KOPT-K1 (cell line): Measurements from ENCODE around the gene TM9SF4.

ENCODE experiments used
- H3K27ac ChIP-seq: fragments of 200-600 bp; sonication (generic); 2 replicates; pipeline ENCODE4 v1.5.1; 2016; ENCODE audit warnings: antibody characterized with exemption, mild to moderate bottlenecking, low read depth, low read length; ENCODE audit not compliant: poor library complexity, severe bottlenecking
- H3K36me3 ChIP-seq: fragments of 200-600 bp; sonication (generic); 2 replicates; pipeline ENCODE4 v1.5.1; 2017; ENCODE audit warnings: antibody characterized with exemption, mild to moderate bottlenecking, low read length, moderate library complexity; ENCODE audit not compliant: insufficient read depth
- H3K9me3 ChIP-seq: fragments of 200-600 bp; sonication (generic); 2 replicates; pipeline ENCODE4 v1.5.1; 2017; ENCODE audit warnings: antibody characterized with exemption, low read length, mild to moderate bottlenecking; ENCODE audit not compliant: insufficient read depth, poor library complexity, severe bottlenecking

Gene TM9SF4

DNA sequence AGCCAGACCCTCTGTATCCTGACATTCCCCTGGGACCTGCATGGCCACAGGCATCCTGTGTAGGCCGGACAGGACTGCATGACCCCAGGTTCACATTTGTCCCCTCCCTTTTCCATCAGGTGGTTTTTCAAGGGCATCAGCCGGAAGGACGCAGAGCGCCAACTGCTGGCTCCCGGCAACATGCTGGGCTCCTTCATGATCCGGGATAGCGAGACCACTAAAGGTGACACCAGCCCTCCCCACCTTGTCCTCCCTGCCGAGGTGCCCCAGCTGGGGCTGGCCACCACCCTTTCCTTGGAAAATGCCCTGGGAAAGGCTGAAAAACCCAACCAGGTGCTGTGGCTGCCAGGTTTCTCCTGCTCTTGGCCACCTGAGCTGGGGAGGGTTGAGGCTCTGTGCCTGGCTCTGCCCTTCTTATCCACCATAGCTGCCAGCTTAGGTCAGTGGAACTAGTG lies 29.8 kb upstream of the TM9SF4 start:
- no peaks in the 10 kb centered on the region for H3K9me3 ChIP-seq
- H3K36me3 ChIP-seq: no peaks in the 10 kb centered on the region
- H3K27ac ChIP-seq: no peak overlapping the region

DNA sequence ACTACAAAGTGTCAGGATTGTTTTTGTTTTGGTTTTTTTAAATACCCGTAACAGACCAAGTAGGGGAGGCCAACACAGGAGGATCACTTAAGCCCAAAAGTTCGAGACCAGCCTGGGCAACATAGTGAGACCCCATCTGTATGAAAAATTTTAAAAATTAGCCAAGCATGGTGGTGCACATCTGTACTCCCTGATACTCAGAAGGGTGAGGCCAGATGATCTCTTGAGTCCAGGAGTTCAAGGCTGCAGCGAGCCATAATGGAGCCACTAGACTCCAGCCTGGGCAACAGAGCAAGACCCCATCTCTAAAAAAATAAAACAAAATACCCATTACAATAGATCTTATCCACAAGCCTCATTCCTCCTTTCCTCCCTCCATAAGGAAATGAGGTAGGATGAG lies 28.7 kb upstream of the TM9SF4 start:
- no peaks in the 10 kb centered on the region for H3K36me3 ChIP-seq
- no peaks in the 10 kb centered on the region for H3K9me3 ChIP-seq
- H3K27ac ChIP-seq: no peak overlapping the region

- H3K9me3 ChIP-seq: no peaks in the 10 kb centered on the region
- H3K27ac ChIP-seq: no peak overlapping the region
- H3K36me3 ChIP-seq: no peaks in the 10 kb centered on the region
Observed at GRCh38 chr20:32083469-32083868, 26.0 kb upstream of the TM9SF4 start.

- Histone ChIP-seq H3K9me3 (no peaks in the 10 kb centered on the region), H3K36me3 (no peaks in the 10 kb centered on the region), H3K27ac (no peak overlapping the region)
Observed at GRCh38 chr20:32087070-32087469, 22.4 kb upstream of the TM9SF4 start.

DNA sequence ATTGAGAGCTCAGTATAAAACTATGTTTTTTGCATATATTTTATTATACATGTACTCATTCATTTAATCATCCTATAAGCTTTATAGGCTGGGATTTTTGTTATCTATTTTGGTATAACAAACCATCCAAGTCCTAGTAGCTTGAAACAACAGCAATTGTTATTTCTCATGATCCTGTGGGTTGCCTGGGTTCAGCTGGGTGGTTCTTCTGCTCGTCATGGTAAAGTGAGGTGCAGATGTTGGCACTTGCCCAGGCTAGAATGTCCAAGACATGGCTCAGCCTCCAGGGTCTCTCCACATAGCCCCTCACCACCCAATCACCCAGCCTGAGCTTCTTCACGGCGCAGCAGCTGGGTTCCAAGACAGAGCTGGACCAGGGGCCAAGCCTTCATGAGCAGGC lies 20.8 kb upstream of the TM9SF4 start:
- Histone ChIP-seq H3K36me3 (no peaks in the 10 kb centered on the region), H3K9me3 (no peaks in the 10 kb centered on the region), H3K27ac (no peak overlapping the region)

GRCh38 chr20:32089637-32090362 lies 19.7 kb upstream of the TM9SF4 start:
- no peak overlapping the region for H3K27ac ChIP-seq

GRCh38 chr20:32091888-32092346 lies 17.6 kb upstream of the TM9SF4 start:
- H3K36me3 ChIP-seq: no peaks in the 10 kb centered on the region
- no peaks in the 10 kb centered on the region for H3K9me3 ChIP-seq
- no peak overlapping the region for H3K27ac ChIP-seq

More at GRCh38 chr20:32089637-32090362, 19.7 kb upstream of the TM9SF4 start:
- H3K36me3 ChIP-seq: no peaks in the 10 kb centered on the region
- H3K9me3 ChIP-seq: no peaks in the 10 kb centered on the region

- Histone ChIP-seq H3K36me3 (no peaks in the 10 kb centered on the region), H3K9me3 (no peaks in the 10 kb centered on the region), H3K27ac (no peak overlapping the region)
Observed at GRCh38 chr20:32098786-32099185, 10.7 kb upstream of the TM9SF4 start.

DNA sequence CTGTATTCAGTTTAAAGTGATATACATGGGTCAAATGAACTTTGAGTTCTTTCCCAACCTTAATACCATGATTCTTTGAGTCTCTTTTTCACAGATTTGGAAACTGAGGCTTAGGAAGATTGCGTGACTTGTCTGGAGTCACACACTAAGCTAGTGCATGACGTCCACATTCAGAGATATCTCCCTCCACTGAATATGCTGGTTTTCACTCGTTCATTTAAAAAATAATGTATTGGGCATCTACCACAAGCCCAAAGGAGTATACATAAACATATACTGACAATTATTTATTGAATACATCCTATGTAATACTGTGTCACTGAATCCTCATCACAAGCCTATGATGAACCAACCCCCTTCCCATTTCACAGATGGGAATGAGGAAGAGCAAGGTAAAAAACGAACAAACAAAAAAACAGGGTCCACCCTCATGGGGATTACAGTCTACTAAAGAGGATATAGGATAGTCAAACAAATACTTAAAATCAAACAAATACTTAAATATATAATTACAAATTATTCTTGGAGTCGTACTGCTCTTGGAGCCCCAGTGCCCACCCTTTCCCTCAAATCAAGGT lies 611 bp upstream of the TM9SF4 start:
- H3K36me3 ChIP-seq: no peaks in the 10 kb centered on the region
- peak overlapping the region; percentile 92 for H3K27ac ChIP-seq

DNA sequence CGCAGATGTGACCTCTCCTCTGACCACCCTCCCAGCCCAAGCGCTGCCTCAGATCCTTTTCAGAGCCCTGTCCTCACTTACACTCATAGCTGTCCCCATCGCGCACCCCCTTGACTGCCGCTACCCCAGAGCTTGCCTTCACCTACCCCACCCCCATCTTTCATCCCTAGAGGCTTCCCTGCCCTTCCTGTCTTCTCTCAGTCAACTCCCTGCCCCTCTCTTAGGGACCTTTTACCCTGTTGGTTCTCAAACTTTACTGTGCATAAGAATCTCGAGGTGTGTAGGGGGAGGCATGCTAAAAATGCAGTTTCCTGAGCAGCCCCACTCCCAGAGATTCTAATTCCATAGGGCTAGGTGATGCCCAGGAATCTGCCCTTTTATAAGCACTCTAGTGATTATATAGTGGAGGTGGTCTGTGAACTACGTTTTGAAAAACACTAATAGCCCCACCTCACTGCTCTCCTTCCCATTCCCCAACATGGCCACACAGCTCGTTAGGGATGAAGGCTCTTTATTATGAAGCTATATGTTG lies 725 bp downstream of the TM9SF4 start:
- Histone ChIP-seq H3K27ac (peak overlapping the region; percentile 92), H3K9me3 (no peaks in the 10 kb centered on the region)

More for the DNA sequence above, 611 bp upstream of the TM9SF4 start:
- H3K9me3 ChIP-seq: no peaks in the 10 kb centered on the region

GRCh38 chr20:32110727-32111126 lies 1.2 kb downstream of the TM9SF4 start:
- Histone ChIP-seq H3K36me3 (peaks cover 15% of the 10 kb centered on the region), H3K27ac (peak overlapping the region; percentile 92), H3K9me3 (no peaks in the 10 kb centered on the region)

More for the DNA sequence above, 725 bp downstream of the TM9SF4 start:
- peaks cover 12% of the 10 kb centered on the region for H3K36me3 ChIP-seq

- Histone ChIP-seq H3K36me3 (peaks cover 18% of the 10 kb centered on the region), H3K9me3 (no peaks in the 10 kb centered on the region), H3K27ac (no peak overlapping the region)
Observed at GRCh38 chr20:32111156-32111686, 1.7 kb downstream of the TM9SF4 start.

GRCh38 chr20:32111753-32112152 lies 2.2 kb downstream of the TM9SF4 start:
- peaks cover 23% of the 10 kb centered on the region for H3K36me3 ChIP-seq
- H3K27ac ChIP-seq: no peak overlapping the region
- H3K9me3 ChIP-seq: no peaks in the 10 kb centered on the region

GRCh38 chr20:32112841-32113240 lies 3.3 kb downstream of the TM9SF4 start:
- Histone ChIP-seq H3K27ac (no peak overlapping the region), H3K9me3 (no peaks in the 10 kb centered on the region), H3K36me3 (peaks cover 23% of the 10 kb centered on the region)

- no peak overlapping the region for H3K27ac ChIP-seq
- no peaks in the 10 kb centered on the region for H3K9me3 ChIP-seq
- peaks cover 25% of the 10 kb centered on the region for H3K36me3 ChIP-seq
Observed at GRCh38 chr20:32113591-32114260, 4.2 kb downstream of the TM9SF4 start.
